Nephron (organoid): ENCODE measurements around the gene PHACTR4.
"Not testable (repeated sequence)": the region's sequence is repeated elsewhere in the genome, so short reads cannot be mapped to it uniquely, and the experiment has no call there.

ENCODE experiments used
- H3K27ac Mint-ChIP-seq, 3 experiments: 2 replicates each; pipeline ENCODE4 v1.8.0; 2020; ENCODE audit warnings: mixed read lengths in 3 of 3, mild to moderate bottlenecking in 2 of 3, moderate library complexity in 1 of 3
- H3K27me3 Mint-ChIP-seq: 2 replicates; pipeline ENCODE4 v1.8.0; 2021; ENCODE audit warnings: low read depth, mild to moderate bottlenecking, moderate library complexity, mixed read lengths
- H3K36me3 Mint-ChIP-seq: 2 replicates; pipeline ENCODE4 v1.8.0; 2020; ENCODE audit warnings: low read depth, mixed read lengths
- H3K4me1 Mint-ChIP-seq: 2 replicates; pipeline ENCODE4 v1.8.0; 2020; ENCODE audit warnings: mixed read lengths
- H3K4me3 Mint-ChIP-seq, 3 experiments: 2 replicates each; pipeline ENCODE4 v1.8.0; 2020; ENCODE audit warnings: mild to moderate bottlenecking in 3 of 3, mixed read lengths in 3 of 3, moderate library complexity in 2 of 3
- H3K9me3 Mint-ChIP-seq: 2 replicates; pipeline ENCODE4 v1.8.0; 2020; ENCODE audit warnings: mixed read lengths
- TF ChIP-seq, protein P1 (sequence below), 3 experiments: fragments of 200-600 bp; sonication (generic); IDR thresholded peaks; one replicate each; pipeline ENCODE4 v1.5.0; 2021; ENCODE audit warnings: antibody characterized with exemption in 3 of 3; ENCODE audit not compliant: unreplicated experiment in 3 of 3

The PHACTR4 gene

DNA sequence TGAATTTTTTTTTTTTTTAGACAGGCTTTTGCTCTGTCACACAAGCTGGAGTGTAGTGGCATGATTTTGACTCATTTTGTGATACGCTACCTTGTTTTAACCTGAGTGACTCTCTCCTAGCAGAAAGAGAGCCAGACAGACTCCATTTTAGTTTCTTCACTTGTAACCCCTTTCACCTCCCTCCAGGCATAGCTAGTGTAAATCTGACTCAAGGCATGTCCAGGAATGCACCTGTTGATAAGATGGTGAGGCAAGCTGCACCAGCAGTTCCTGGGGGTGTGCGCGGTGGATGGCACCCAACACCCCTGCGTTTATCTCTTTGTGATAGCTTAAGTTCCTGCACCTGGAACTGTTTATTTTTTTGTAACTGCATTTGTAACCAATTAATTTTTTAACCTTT is 4.7 kb upstream of the PHACTR4 start:
- Mint-ChIP-seq H3K36me3 (no peaks in the 10 kb centered on the region), H3K9me3 (no peaks in the 10 kb centered on the region), H3K27me3 (no peaks in the 10 kb centered on the region), H3K4me3 (no peak overlapping the region), H3K4me1 (peaks cover 5% of the 10 kb centered on the region), H3K27ac (no peak overlapping the region)
- TF ChIP-seq, protein P1, sequence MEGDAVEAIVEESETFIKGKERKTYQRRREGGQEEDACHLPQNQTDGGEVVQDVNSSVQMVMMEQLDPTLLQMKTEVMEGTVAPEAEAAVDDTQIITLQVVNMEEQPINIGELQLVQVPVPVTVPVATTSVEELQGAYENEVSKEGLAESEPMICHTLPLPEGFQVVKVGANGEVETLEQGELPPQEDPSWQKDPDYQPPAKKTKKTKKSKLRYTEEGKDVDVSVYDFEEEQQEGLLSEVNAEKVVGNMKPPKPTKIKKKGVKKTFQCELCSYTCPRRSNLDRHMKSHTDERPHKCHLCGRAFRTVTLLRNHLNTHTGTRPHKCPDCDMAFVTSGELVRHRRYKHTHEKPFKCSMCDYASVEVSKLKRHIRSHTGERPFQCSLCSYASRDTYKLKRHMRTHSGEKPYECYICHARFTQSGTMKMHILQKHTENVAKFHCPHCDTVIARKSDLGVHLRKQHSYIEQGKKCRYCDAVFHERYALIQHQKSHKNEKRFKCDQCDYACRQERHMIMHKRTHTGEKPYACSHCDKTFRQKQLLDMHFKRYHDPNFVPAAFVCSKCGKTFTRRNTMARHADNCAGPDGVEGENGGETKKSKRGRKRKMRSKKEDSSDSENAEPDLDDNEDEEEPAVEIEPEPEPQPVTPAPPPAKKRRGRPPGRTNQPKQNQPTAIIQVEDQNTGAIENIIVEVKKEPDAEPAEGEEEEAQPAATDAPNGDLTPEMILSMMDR (IDR thresholded peaks at IDR 0.05; ENCODE audit: unreplicated experiment in 3 of 3): no peak

DNA sequence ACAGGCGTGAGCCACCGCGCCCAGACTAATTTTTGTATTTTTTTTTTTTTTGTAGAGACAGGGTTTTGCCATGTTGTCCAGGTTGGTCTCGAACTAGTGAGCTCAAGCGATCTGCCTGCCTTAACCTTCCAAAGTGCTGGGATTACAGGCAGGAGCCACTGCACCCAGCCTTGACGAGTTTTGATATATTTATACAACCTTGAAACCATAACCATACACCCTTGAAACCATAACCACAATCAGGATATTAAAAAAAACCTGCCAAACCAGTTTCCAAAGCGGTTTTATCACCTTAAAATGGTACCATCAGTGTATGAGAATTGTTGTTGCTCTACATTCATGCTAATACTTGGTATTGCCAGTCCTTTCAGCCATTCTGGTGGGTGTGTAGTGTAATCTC is 3.7 kb upstream of the PHACTR4 start:
- H3K36me3 Mint-ChIP-seq: peaks cover 3% of the 10 kb centered on the region
- no peak overlapping the region for H3K27ac Mint-ChIP-seq
- TF ChIP-seq, protein P1 (IDR thresholded peaks at IDR 0.05; ENCODE audit: unreplicated experiment in 3 of 3): no peak
- H3K4me3 Mint-ChIP-seq: no peak overlapping the region
- no peaks in the 10 kb centered on the region for H3K27me3 Mint-ChIP-seq
- H3K4me1 Mint-ChIP-seq: peaks cover 12% of the 10 kb centered on the region
- no peaks in the 10 kb centered on the region for H3K9me3 Mint-ChIP-seq

DNA sequence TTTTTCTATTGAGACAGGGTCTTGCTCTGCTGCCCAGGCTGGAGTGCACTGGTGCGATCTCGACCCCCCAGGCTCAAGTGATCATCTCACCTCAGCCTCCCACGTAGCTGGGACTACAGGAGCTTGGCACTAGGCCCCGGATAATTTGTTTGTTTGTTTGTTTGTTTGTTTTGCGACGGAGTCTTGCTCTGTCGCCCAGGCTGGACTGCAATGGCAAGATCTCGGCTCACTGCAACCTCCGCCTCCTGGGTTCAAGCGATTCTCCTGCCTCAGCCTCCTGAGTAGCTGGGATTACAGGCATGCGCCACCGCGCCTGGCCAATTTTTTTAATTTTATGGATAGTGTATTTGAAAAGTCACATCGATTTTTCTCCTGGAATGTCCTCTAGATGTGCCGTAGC is 932 bp upstream of the PHACTR4 start:
- H3K27ac Mint-ChIP-seq: peak overlapping the region; percentile 96 to 100 (median 97)
- peak overlapping the region; percentile 96 to 97 (median 96) for H3K4me3 Mint-ChIP-seq
- H3K36me3 Mint-ChIP-seq, H3K27me3 Mint-ChIP-seq, H3K9me3 Mint-ChIP-seq: not testable (repeated sequence)
- peaks cover 18% of the 10 kb centered on the region for H3K4me1 Mint-ChIP-seq

DNA sequence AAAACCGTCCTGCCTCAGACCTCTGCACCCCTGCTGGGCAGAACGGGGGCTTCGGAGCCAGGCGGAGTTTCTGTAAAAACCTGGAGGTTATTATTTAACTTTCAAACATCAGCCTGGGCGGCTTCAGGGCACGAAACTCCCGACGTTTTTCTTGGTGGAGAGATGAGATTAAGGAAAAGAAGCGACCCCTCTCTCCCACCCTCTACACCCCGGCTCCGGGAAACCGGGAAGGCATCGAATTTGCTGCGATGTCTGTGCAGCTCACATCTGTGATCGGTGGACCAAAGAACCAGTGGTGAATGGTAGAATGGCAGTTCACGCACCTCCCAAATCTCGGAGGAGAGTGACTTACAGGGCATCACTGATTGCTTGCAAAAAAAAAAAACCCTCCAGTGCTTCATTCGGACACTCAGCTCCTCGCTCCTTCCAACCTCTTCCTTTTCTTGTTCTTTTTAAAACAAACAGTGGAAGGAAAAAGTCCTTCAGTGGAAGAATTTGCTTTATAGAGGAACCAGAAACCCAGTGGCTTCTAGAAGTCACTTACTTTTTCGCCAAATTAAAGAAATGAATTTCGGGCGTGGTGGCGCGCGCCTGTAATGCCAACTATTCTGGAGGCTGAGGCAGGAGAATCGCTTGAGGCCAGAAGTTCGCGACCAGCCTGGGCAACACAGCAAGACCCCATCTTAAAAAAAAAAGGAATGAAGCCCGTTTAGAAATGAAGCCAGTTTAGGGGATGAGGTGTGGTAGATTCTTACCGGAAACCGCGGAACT is 884 bp downstream of the PHACTR4 start:
- TF ChIP-seq, protein P1 (IDR thresholded peaks at IDR 0.05; ENCODE audit: unreplicated experiment in 3 of 3): peak; percentile 5 to 24 (median 12)
- Mint-ChIP-seq H3K36me3 (peaks cover 22% of the 10 kb centered on the region), H3K27me3 (no peaks in the 10 kb centered on the region), H3K9me3 (no peaks in the 10 kb centered on the region), H3K27ac (peak overlapping the region; percentile 96 to 100 (median 97)), H3K4me3 (peak overlapping the region; percentile 96 to 97 (median 96)), H3K4me1 (peaks cover 32% of the 10 kb centered on the region)

DNA sequence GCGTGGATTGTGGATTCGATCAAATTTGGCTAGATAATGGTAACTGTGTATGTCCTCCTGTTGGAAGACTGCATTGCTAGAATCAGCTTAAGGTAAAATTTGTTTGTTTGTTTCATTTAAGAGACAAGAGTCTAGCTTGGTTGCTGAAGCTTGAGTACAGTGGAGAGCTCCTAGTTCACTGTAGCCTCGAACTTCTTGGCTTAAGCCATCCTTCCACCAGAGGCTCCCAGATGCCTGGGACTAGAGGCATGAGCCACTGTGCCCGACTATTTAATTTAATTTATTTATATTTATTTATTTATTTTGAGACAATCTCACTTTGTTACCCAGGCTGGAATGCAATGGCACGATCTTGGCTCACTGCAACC is 1.5 kb downstream of the PHACTR4 start:
- Mint-ChIP-seq H3K9me3 (no peaks in the 10 kb centered on the region), H3K36me3 (peaks cover 26% of the 10 kb centered on the region), H3K27me3 (no peaks in the 10 kb centered on the region), H3K27ac (peak overlapping the region; percentile 96 to 100 (median 97)), H3K4me3 (peak overlapping the region; percentile 96 to 97 (median 96)), H3K4me1 (peaks cover 32% of the 10 kb centered on the region)
- TF ChIP-seq, protein P1 (IDR thresholded peaks at IDR 0.05; ENCODE audit: unreplicated experiment in 3 of 3): no peak

DNA sequence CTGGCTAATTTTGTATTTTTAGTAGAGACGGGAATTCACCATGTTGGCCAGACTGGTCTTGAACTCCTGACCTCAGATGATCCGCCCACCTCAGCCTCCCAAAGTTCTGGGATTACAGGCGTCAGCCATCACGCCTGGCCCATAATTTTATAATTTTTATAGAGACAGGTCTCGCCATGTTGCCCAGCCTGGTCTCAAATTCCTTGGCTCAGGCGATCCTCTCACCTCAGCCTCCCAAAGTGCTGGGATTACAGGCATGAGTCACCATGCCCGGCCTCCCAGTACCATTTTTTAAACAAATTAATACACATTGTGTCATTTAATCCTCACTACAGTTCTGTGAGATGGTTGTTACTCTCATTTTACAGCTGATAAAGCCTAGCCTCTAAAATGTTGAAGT is 3.9 kb downstream of the PHACTR4 start:
- peaks cover 32% of the 10 kb centered on the region for H3K4me1 Mint-ChIP-seq

DNA sequence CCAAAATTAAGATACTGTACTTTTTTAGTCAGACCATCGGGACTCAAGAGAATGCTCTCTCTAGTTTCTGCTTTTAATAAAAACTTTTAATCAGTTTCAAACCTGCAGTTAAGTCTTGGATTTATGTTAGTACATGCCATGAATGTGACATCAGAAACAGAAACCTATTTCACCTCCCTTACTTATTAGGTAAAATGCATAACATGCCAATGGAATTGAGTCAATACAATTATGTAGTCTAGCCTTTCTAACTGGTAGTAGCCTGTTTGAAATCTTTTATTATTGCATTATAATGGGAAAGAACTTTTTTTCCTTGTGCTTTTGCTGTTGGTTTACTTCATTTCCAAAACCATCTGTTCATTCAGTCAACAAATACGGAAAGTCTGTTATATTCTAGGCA is 4.8 kb downstream of the PHACTR4 start:
- Mint-ChIP-seq H3K36me3 (peaks cover 34% of the 10 kb centered on the region), H3K27ac (peak overlapping the region; percentile 70 to 89 (median 85)), H3K4me1 (peaks cover 26% of the 10 kb centered on the region), H3K4me3 (peak overlapping the region in 2 of 3 experiments; percentile 31 to 60), H3K9me3 (peaks cover 2% of the 10 kb centered on the region), H3K27me3 (no peaks in the 10 kb centered on the region)
- TF ChIP-seq, protein P1 (IDR thresholded peaks at IDR 0.05; ENCODE audit: unreplicated experiment in 3 of 3): no peak

More for the DNA sequence above, 3.9 kb downstream of the PHACTR4 start:
- Mint-ChIP-seq H3K36me3 (peaks cover 30% of the 10 kb centered on the region), H3K4me3 (peak overlapping the region; percentile 8 to 60 (median 11)), H3K27ac (peak overlapping the region; percentile 70 to 89 (median 85))
- H3K27me3 Mint-ChIP-seq, H3K9me3 Mint-ChIP-seq: not testable (repeated sequence)

DNA sequence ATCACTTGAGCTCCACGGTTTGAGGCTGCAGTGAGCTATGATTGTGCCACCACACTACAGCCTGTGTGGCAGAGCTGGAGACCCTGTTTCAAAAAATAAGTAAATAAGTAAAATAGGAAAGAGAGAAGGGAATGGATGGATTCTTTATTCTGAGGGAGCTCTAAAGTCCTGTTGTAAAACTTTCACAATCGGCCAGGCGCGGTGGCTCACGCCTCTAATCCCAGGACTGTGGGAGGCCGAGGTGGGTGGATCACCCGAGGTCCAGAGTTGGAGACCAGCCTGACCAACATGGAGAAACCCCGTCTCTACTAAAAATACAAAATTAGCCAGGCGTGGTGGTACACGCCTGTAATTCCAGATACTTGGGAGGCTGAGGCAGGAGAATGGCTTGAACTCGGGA is 6.1 kb downstream of the PHACTR4 start:
- peak overlapping the region; percentile 58 to 91 (median 90) for H3K27ac Mint-ChIP-seq
- not testable (repeated sequence) for H3K27me3 Mint-ChIP-seq, H3K9me3 Mint-ChIP-seq, H3K4me3 Mint-ChIP-seq
- peaks cover 23% of the 10 kb centered on the region for H3K4me1 Mint-ChIP-seq
- peaks cover 38% of the 10 kb centered on the region for H3K36me3 Mint-ChIP-seq

DNA sequence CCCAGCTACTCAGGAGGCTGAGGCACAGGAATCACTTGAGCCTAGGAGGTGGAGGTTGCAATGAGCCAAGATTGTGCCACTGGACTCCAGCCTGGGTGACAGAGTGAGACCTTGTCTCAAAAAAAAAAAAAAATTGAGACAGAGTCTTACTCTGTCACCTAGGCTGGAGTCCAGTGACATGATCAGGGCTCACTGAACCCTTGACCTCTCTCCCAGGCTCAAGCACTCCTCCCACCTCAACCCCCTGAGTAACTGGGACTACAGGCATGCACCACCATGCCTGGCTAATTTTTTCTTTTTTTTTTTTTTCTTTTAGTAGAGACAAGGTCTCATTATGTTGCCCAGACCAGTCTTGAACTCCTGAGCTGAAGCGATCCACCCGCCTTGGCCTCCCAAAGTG is 6.7 kb downstream of the PHACTR4 start:
- not testable (repeated sequence) for H3K9me3 Mint-ChIP-seq, H3K4me3 Mint-ChIP-seq, H3K27me3 Mint-ChIP-seq
- Mint-ChIP-seq H3K36me3 (peaks cover 40% of the 10 kb centered on the region), H3K4me1 (peaks cover 19% of the 10 kb centered on the region), H3K27ac (peak overlapping the region in 2 of 3 experiments; percentile 64 to 90)
